Measurements from ENCODE around the gene CYTH2.

DNA sequence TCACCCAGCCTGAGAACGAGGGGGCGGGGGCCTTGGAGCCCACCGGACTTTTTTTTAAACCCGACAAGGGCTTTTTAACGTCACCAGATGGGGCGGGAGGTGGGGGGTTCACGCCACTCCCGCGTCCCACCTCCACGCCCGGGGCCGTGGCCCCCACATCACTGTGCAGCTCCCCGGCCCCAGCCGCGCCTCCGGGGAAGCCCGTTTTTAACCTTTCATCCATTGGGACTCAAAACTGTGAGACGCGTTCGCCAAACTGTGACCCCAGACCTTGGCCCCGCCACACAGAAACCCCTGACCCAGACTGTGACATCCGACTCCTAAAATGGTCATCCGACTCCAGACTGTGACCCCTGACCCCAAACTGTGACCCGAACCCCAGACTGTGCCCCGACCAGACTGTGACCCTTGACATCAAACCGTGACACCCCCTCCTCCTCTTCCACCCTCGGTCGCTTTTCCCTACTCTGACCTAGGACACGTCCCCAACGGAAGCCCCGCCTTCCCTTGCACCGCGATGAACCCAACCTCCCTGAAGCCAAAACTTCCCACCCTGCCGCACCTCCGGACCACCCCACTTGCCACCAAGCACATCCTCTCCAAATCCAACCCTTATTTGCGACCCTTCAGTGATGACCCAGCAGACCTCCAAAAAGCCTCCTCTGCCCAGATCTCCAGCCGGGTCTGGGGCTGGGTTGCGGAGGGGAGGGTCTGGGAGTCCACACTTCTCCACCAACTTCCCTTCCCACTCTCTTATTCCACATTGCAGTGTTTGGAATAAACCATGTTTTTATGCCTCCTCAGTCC, 24.8 kb upstream of the CYTH2 start:
- TF ChIP-seq, protein P1, sequence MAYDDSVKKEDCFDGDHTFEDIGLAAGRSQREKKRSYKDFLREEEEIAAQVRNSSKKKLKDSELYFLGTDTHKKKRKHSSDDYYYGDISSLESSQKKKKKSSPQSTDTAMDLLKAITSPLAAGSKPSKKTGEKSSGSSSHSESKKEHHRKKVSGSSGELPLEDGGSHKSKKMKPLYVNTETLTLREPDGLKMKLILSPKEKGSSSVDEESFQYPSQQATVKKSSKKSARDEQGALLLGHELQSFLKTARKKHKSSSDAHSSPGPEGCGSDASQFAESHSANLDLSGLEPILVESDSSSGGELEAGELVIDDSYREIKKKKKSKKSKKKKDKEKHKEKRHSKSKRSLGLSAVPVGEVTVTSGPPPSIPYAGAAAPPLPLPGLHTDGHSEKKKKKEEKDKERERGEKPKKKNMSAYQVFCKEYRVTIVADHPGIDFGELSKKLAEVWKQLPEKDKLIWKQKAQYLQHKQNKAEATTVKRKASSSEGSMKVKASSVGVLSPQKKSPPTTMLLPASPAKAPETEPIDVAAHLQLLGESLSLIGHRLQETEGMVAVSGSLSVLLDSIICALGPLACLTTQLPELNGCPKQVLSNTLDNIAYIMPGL (CRISPR knock-in tag; IDR thresholded peaks at IDR 0.05; ENCODE audit: borderline replicate concordance): no peak
- no peak for TF ChIP-seq RNF2 (IDR thresholded peaks at IDR 0.05; ENCODE audit: borderline replicate concordance, low read depth)
- TF ChIP-seq, protein P2, sequence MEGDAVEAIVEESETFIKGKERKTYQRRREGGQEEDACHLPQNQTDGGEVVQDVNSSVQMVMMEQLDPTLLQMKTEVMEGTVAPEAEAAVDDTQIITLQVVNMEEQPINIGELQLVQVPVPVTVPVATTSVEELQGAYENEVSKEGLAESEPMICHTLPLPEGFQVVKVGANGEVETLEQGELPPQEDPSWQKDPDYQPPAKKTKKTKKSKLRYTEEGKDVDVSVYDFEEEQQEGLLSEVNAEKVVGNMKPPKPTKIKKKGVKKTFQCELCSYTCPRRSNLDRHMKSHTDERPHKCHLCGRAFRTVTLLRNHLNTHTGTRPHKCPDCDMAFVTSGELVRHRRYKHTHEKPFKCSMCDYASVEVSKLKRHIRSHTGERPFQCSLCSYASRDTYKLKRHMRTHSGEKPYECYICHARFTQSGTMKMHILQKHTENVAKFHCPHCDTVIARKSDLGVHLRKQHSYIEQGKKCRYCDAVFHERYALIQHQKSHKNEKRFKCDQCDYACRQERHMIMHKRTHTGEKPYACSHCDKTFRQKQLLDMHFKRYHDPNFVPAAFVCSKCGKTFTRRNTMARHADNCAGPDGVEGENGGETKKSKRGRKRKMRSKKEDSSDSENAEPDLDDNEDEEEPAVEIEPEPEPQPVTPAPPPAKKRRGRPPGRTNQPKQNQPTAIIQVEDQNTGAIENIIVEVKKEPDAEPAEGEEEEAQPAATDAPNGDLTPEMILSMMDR (IDR thresholded peaks at IDR 0.05): no peak
- TF ChIP-seq POLR2A (IDR thresholded peaks at IDR 0.05; ENCODE audit: low read length): no peak
- no peak for TF ChIP-seq SMC3 (IDR thresholded peaks at IDR 0.05)
- no peak for TF ChIP-seq TP53 (CRISPR knock-in tag; IDR thresholded peaks at IDR 0.05)
- no peak for TF ChIP-seq CHD4 (IDR thresholded peaks at IDR 0.05; ENCODE audit: borderline replicate concordance)
- TF ChIP-seq MAZ (IDR thresholded peaks at IDR 0.05; ENCODE audit: borderline replicate concordance, low read depth, low read length): no peak

All from A549 (cell line).